HCT116 (cell line): ENCODE results near the gene C3orf20. TPM values are rescaled to one million over a fixed set of nuclear protein-coding genes. Genes with fewer than 3 reads are reported as not detected.

Experiments used
- ATAC-seq: fragments of 200-7000 bp; cut with Tn5 transposase; 2 replicates; pipeline ENCODE4 v1.9.1; 2020; ENCODE audit warnings: mild to moderate bottlenecking, moderate library complexity
- BruUV-seq: library from RNA; stranded (reverse); fragments of 400-500 nt; replicated peaks from 2 replicates; lab custom pipeline; 2021; lab: Mats Ljungman, UMichigan
- CTCF ChIA-PET: fragments of 300-600 bp; sonication (Branson Sonifier 250); formaldehyde crosslinking; loops from one replicate; lab custom pipeline; 2021; ENCODE audit warnings: antibody characterized with exemption; lab: Charles Lee
- POLR2A ChIA-PET: fragments of 300-600, 350-600 bp; sonication (Branson Sonifier 250); formaldehyde crosslinking; loops from one replicate; lab custom pipeline; 2021; ENCODE audit warnings: antibody characterized with exemption; lab: Charles Lee
- RAD21 ChIA-PET, 2 experiments: fragments of 300-600 bp; sonication (Branson Sonifier 250); formaldehyde crosslinking; loops; one replicate each; lab custom pipeline; 2023; ENCODE audit warnings: low total read pairs in 2 of 2; ENCODE audit not compliant: uncharacterized antibody in 2 of 2, unreplicated experiment in 2 of 2, low non-redundant PET in 1 of 2; lab: Charles Lee
- DNase-seq: peaks from one replicate; pipeline ENCODE4 v3.0.0-alpha.2; 2010; ENCODE audit warnings: low read depth, low spot score
- H2AFZ ChIP-seq: fragments of 200-600 bp; shearing (Covaris generic), sonication (generic); 2 replicates; pipeline ENCODE4 v1.6.1; 2017; ENCODE audit warnings: low read depth, mixed run types, mixed read lengths, antibody characterized with exemption, low read length; ENCODE audit not compliant: poor library complexity, severe bottlenecking
- H3K27ac ChIP-seq: 2 replicates; pipeline ENCODE4 v1.5.1; 2012; ENCODE audit warnings: low read depth, low read length
- H3K27me3 ChIP-seq: fragments of 200-600 bp; sonication (generic); 2 replicates; pipeline ENCODE4 v1.6.1; 2016; ENCODE audit warnings: mixed run types, low read length, mixed read lengths; ENCODE audit not compliant: insufficient read depth
- H3K36me3 ChIP-seq, 2 experiments: fragments of 200-500 bp in 1 of 2; fragments of 200-600 bp in 1 of 2; sonication (Bioruptor generic) in 1 of 2; sonication (generic) in 1 of 2; 2 replicates each; pipeline versions ENCODE4 v1.5.1 to v1.6.1; 2014 to 2016; ENCODE audit warnings: low read length in 2 of 2, inconsistent platforms in 1 of 2, mixed read lengths in 1 of 2, mixed run types in 1 of 2; ENCODE audit not compliant: insufficient read depth in 2 of 2, control insufficient read depth in 1 of 2
- H3K4me1 ChIP-seq, 2 experiments: fragments of 200-600 bp in 1 of 2; sonication (generic) in 1 of 2; 2 replicates each; pipeline versions ENCODE4 v1.5.1 to v1.6.1; 2012 to 2017; ENCODE audit warnings: low read length in 2 of 2, inconsistent platforms in 1 of 2, mild to moderate bottlenecking in 1 of 2, mixed read lengths in 1 of 2, mixed run types in 1 of 2, moderate library complexity in 1 of 2; ENCODE audit not compliant: insufficient read depth in 2 of 2, control insufficient read depth in 1 of 2
- H3K4me2 ChIP-seq: fragments of 200-600 bp; sonication (generic); 2 replicates; pipeline ENCODE4 v1.6.1; 2017; ENCODE audit warnings: mixed run types, low read length, mixed read lengths
- H3K4me3 ChIP-seq, 2 experiments: fragments of 200-600 bp in 1 of 2; sonication (generic) in 1 of 2; replicated peaks in 1 of 2; 2 replicates each; pipeline ENCODE4 v1.5.1; 2011 to 2016; ENCODE audit warnings: low read length in 2 of 2, control low read depth in 1 of 2, low read depth in 1 of 2, mild to moderate bottlenecking in 1 of 2, mixed read lengths in 1 of 2, mixed run types in 1 of 2
- H3K79me2 ChIP-seq: fragments of 200-600 bp; sonication (generic); 2 replicates; pipeline ENCODE4 v1.6.1; 2017; ENCODE audit warnings: mild to moderate bottlenecking, mixed run types, low read length, moderate library complexity, mixed read lengths; ENCODE audit not compliant: insufficient read depth
- H3K9ac ChIP-seq: fragments of 200-600 bp; sonication (generic); 2 replicates; pipeline ENCODE4 v1.6.1; 2016; ENCODE audit warnings: low read length, mixed read lengths
- H3K9me2 ChIP-seq: fragments of 200-600 bp; sonication (generic), shearing (Covaris generic); 2 replicates; pipeline ENCODE4 v1.6.1; 2017; ENCODE audit warnings: mixed run types, mild to moderate bottlenecking, moderate library complexity; ENCODE audit not compliant: insufficient read depth
- H3K9me3 ChIP-seq, 2 experiments: fragments of 200-500 bp in 1 of 2; fragments of 200-600 bp in 1 of 2; sonication (Bioruptor generic) in 1 of 2; sonication (generic) in 1 of 2; 2 replicates each; pipeline ENCODE4 v1.6.1; 2014 to 2017; ENCODE audit warnings: low read length in 2 of 2, mixed read lengths in 2 of 2, inconsistent platforms in 1 of 2, low read depth in 1 of 2, mild to moderate bottlenecking in 1 of 2, mixed run types in 1 of 2, moderate library complexity in 1 of 2; ENCODE audit not compliant: control insufficient read depth in 1 of 2, insufficient read depth in 1 of 2
- H4K20me1 ChIP-seq: fragments of 200-600 bp; sonication (generic), shearing (Covaris generic); 2 replicates; pipeline ENCODE4 v1.6.1; 2017; ENCODE audit warnings: mixed run types, mild to moderate bottlenecking, moderate library complexity; ENCODE audit not compliant: insufficient read depth
- CBX3 ChIP-seq: IDR thresholded peaks from 2 replicates; pipeline ENCODE4 v1.6.1; 2012; ENCODE audit warnings: low read depth
- CEBPB ChIP-seq: IDR thresholded peaks from 2 replicates; pipeline ENCODE4 v1.6.1; 2012; ENCODE audit warnings: low read depth
- EGR1 ChIP-seq: IDR thresholded peaks from 2 replicates; pipeline ENCODE4 v1.6.1; 2012; ENCODE audit warnings: low read depth
- ELF1 ChIP-seq: IDR thresholded peaks from 2 replicates; pipeline ENCODE4 v1.6.1; 2012; ENCODE audit warnings: low read depth, borderline replicate concordance
- EZH2 ChIP-seq: fragments of 200-600 bp; sonication (generic); IDR thresholded peaks from 2 replicates; pipeline ENCODE4 v1.6.1; 2017; ENCODE audit warnings: antibody characterized with exemption, mixed run types
- FOSL1 ChIP-seq: IDR thresholded peaks from 2 replicates; pipeline ENCODE4 v1.6.1; 2012; ENCODE audit warnings: low read depth
- MAX ChIP-seq: IDR thresholded peaks from 2 replicates; pipeline ENCODE4 v1.6.1; 2012
- POLR2A ChIP-seq: IDR thresholded peaks from 2 replicates; pipeline ENCODE4 v1.7.0; 2011; ENCODE audit warnings: borderline replicate concordance; ENCODE audit not compliant: insufficient read depth, insufficient read length; ENCODE audit errors: extremely low read depth
- RAD21 ChIP-seq: IDR thresholded peaks from 2 replicates; pipeline ENCODE4 v1.6.1; 2012; ENCODE audit warnings: low read depth, mild to moderate bottlenecking
- SP1 ChIP-seq: IDR thresholded peaks from 2 replicates; pipeline ENCODE4 v1.6.1; 2012; ENCODE audit warnings: low read depth
- SRF ChIP-seq: IDR thresholded peaks from 2 replicates; pipeline ENCODE4 v1.6.1; 2012; ENCODE audit warnings: low read depth
- TCF7L2 ChIP-seq: IDR thresholded peaks from 2 replicates; pipeline ENCODE4 v1.7.0; 2011; ENCODE audit warnings: borderline replicate concordance, inconsistent platforms; ENCODE audit not compliant: insufficient read depth, insufficient read length; ENCODE audit errors: extremely low read depth
- YY1 ChIP-seq: IDR thresholded peaks from 2 replicates; pipeline ENCODE4 v1.6.1; 2011; ENCODE audit warnings: low read length, low read depth, moderate library complexity, mild to moderate bottlenecking; ENCODE audit not compliant: insufficient replicate concordance; ENCODE audit errors: extremely low read depth
- ZBTB33 ChIP-seq: IDR thresholded peaks from 2 replicates; pipeline ENCODE4 v1.6.1; 2011; ENCODE audit warnings: mild to moderate bottlenecking, low read length, moderate library complexity; ENCODE audit not compliant: insufficient replicate concordance; ENCODE audit errors: extremely low read depth
- ZFX ChIP-seq: fragments of 450-650 bp; IDR thresholded peaks from 2 replicates; pipeline ENCODE4 v1.6.1; 2017
- ZNF274 ChIP-seq: fragments of 200-500 bp; sonication (Bioruptor generic); IDR thresholded peaks from 2 replicates; pipeline ENCODE4 v1.6.1; 2014; ENCODE audit warnings: mild to moderate bottlenecking, low read depth, low read length, inconsistent platforms
- intact Hi-C: fragments of 100-400 bp; cut with micrococcal nuclease; formaldehyde crosslinking; loops from 2 replicates; pipeline ENCODE4 v1.10.0; 2022
- total RNA-seq: library from RNA; stranded (reverse); gene quantifications from one replicate; pipeline ENCODE4 v1.2.1, GENCODE V29; 2021; ENCODE audit not compliant: unreplicated experiment

The C3orf20 gene
- total RNA-seq, 1 experiment from 2014 or later = 0.20 TPM

GRCh38 chr3:14792691-14793121, 117.8 kb downstream of the C3orf20 start:
- Histone ChIP-seq H3K9me2 (no peaks in the 10 kb centered on the region), H3K36me3 (no peaks in the 10 kb centered on the region), H3K4me2 (no peak overlapping the region), H4K20me1 (no peaks in the 10 kb centered on the region), H3K4me1 (peaks cover 0 to 8% of the 10 kb centered on the region in 2 experiments; a peak in 1 of 4 replicates), H2AFZ (no peak overlapping the region), H3K79me2 (no peaks in the 10 kb centered on the region), H3K27ac (no peak overlapping the region), H3K9me3 (no peaks in the 10 kb centered on the region), H3K9ac (no peak overlapping the region), H3K27me3 (no peaks in the 10 kb centered on the region), H3K4me3 (no peak overlapping the region)
- no peak for DNase-seq
- no peak for TF ChIP-seq SRF
- no peak for TF ChIP-seq ZNF274
- no peak for TF ChIP-seq ZFX
- no peak for TF ChIP-seq SP1
- TF ChIP-seq RAD21 = no peak
- no peak for TF ChIP-seq POLR2A
- no peak for TF ChIP-seq FOSL1
- no peak for TF ChIP-seq CEBPB
- no peak for TF ChIP-seq TCF7L2
- TF ChIP-seq MAX = no peak
- no peak for TF ChIP-seq CBX3
- no peak for TF ChIP-seq YY1
- TF ChIP-seq ELF1 = no peak
- TF ChIP-seq EGR1 = no peak
- no peak for TF ChIP-seq EZH2
- no peak for TF ChIP-seq ZBTB33
- intact Hi-C loops = no loop called here
- ATAC-seq = no peak
- ChIA-PET CTCF (interaction anchor here (0.6 kb wide), 1 partner anchor 120 kb away, joined by 3 read pairs; no protein-coding TSS in a partner anchor), RAD21 (interaction anchor here in 1 of 2 experiments (1.1 kb wide), 1 partner anchor 128 kb away, joined by 3 read pairs; no protein-coding TSS in a partner anchor), POLR2A (no interaction called here)
- no TSS peak for BruUV-seq
